K562 (cell line): ENCODE results near the gene MAST1. TPM values are rescaled to one million over a fixed set of nuclear protein-coding genes. Genes with fewer than 3 reads are reported as not detected.

Source experiments
- ATAC-seq: fragments of 200-7000 bp; cut with Tn5 transposase; 3 replicates; pipeline ENCODE4 v1.9.1; 2020; ENCODE audit warnings: moderate library complexity
- BruUV-seq: library from RNA; stranded (reverse); fragments of 400-500 nt; replicated peaks from 2 replicates; lab custom pipeline; 2021; lab: Mats Ljungman, UMichigan
- CTCF ChIA-PET: fragments of 300-600 bp; formaldehyde crosslinking; extraction: SDS; loops from one replicate; lab custom pipeline; 2021; ENCODE audit warnings: low intra/inter-chr PET ratio; lab: Yijun Ruan, JAX
- POLR2A ChIA-PET: fragments of 300-600, 350-650 bp; sonication (Branson Sonifier 250); formaldehyde crosslinking; extraction: SDS; loops from one replicate; lab custom pipeline; 2021; ENCODE audit warnings: antibody characterized with exemption, inconsistent platforms; lab: Yijun Ruan, JAX
- DNase-seq, 4 experiments: peaks; one replicate each; pipeline versions ENCODE4 v3.0.0 to v3.0.0-alpha.2; 2011 to 2018; ENCODE audit warnings: low spot score in 3 of 4, mixed read lengths in 3 of 4; ENCODE audit errors: extremely low read depth in 1 of 4
- FAIRE-seq: peaks from 2 replicates; lab custom pipeline; 2011; peaks lifted over from hg19 to GRCh38; lab: Jason Lieb, UNC
- H2AFZ ChIP-seq: 2 replicates; pipeline ENCODE4 v1.6.0; 2011; ENCODE audit warnings: low read depth, low read length, control low read depth, inconsistent platforms
- H3K27ac ChIP-seq: fragments of 200-600 bp; 3 replicates; pipeline ENCODE4 v1.8.0; 2011; ENCODE audit warnings: low read depth, mild to moderate bottlenecking, control low read depth, inconsistent platforms, low read length, moderate library complexity, mixed read lengths; ENCODE audit errors: extremely low read depth
- H3K27me3 ChIP-seq, 2 experiments: fragments of 300-600 bp in 1 of 2; 2 replicates in 1 of 2; 3 replicates in 1 of 2; pipeline versions ENCODE4 v1.6.0 to v1.8.0; 2011; ENCODE audit warnings: inconsistent platforms in 2 of 2, low read length in 2 of 2, mild to moderate bottlenecking in 1 of 2, mixed read lengths in 1 of 2, moderate library complexity in 1 of 2; ENCODE audit not compliant: control insufficient read depth in 2 of 2, insufficient read depth in 2 of 2
- H3K36me3 ChIP-seq: fragments of 300-600 bp; 3 replicates; pipeline ENCODE4 v1.8.0; 2011; ENCODE audit warnings: mild to moderate bottlenecking, low read length, inconsistent platforms; ENCODE audit not compliant: control insufficient read depth, insufficient read depth
- H3K4me1 ChIP-seq, 2 experiments: fragments of 200-600 bp in 1 of 2; replicated peaks in 1 of 2; 2 replicates in 1 of 2; 3 replicates in 1 of 2; pipeline versions ENCODE4 v1.5.1 to v1.8.0; 2011; ENCODE audit warnings: inconsistent platforms in 2 of 2, low read length in 2 of 2, mild to moderate bottlenecking in 1 of 2, mixed read lengths in 1 of 2, moderate library complexity in 1 of 2; ENCODE audit not compliant: control insufficient read depth in 2 of 2, insufficient read depth in 2 of 2
- H3K4me2 ChIP-seq: 2 replicates; pipeline ENCODE4 v1.6.1; 2011; ENCODE audit warnings: low read length, control low read depth, inconsistent platforms, mixed read lengths; ENCODE audit not compliant: insufficient read depth
- H3K4me3 ChIP-seq: fragments of 200-600 bp; sonication (generic), shearing (Covaris generic); 2 replicates; pipeline ENCODE4 v1.5.1; 2016; ENCODE audit warnings: control low read depth, inconsistent platforms
- H3K79me2 ChIP-seq: fragments of 200-600 bp; 3 replicates; pipeline ENCODE4 v1.8.0; 2011; ENCODE audit warnings: low read length, inconsistent platforms; ENCODE audit not compliant: control insufficient read depth, insufficient read depth
- H3K9ac ChIP-seq, 2 experiments: 2 replicates each; pipeline versions ENCODE4 v1.6.0 to v1.6.1; 2011; ENCODE audit warnings: low read depth in 2 of 2, low read length in 2 of 2, control low read depth in 1 of 2, inconsistent platforms in 1 of 2, mild to moderate bottlenecking in 1 of 2, mixed read lengths in 1 of 2; ENCODE audit not compliant: insufficient read depth in 1 of 2
- H3K9me1 ChIP-seq: one replicate; pipeline ENCODE4 v1.6.0; 2011; ENCODE audit warnings: inconsistent platforms, mild to moderate bottlenecking, low read length, moderate library complexity; ENCODE audit not compliant: control insufficient read depth, insufficient read depth
- H3K9me3 ChIP-seq: replicated peaks from 2 replicates; pipeline ENCODE4 v1.5.1; 2011; ENCODE audit warnings: low read depth, low read length, inconsistent platforms; ENCODE audit not compliant: control insufficient read depth, insufficient read depth
- H4K20me1 ChIP-seq: replicated peaks from 2 replicates; pipeline ENCODE4 v1.6.1; 2011; ENCODE audit warnings: low read length, inconsistent platforms, mixed read lengths; ENCODE audit not compliant: control insufficient read depth, insufficient read depth
- EHMT2 ChIP-seq: fragments of 450-650 bp; IDR thresholded peaks from 2 replicates; pipeline ENCODE4 v1.6.1; 2018; ENCODE audit warnings: antibody characterized with exemption
- FOXK1 ChIP-seq: sonication (generic); formaldehyde crosslinking; IDR thresholded peaks from 2 replicates; pipeline ENCODE4 v1.8.0; 2022; ENCODE audit warnings: missing genetic modification reagents, mild to moderate bottlenecking, borderline replicate concordance
- POLR2AphosphoS2 ChIP-seq: IDR thresholded peaks from 2 replicates; pipeline ENCODE4 v1.6.1; 2012; ENCODE audit warnings: low read length, improper control_type of control experiment
- POU5F1 ChIP-seq: fragments of 150-350 bp; IDR thresholded peaks from 2 replicates; pipeline ENCODE4 v1.6.1; 2014; ENCODE audit warnings: borderline replicate concordance, low read length, low read depth, mild to moderate bottlenecking; ENCODE audit not compliant: partially characterized antibody
- SP1 ChIP-seq: sonication (generic); formaldehyde crosslinking; IDR thresholded peaks from 2 replicates; pipeline ENCODE4 v1.8.1; 2022; ENCODE audit warnings: mild to moderate bottlenecking, missing genetic modification reagents
- YY1 ChIP-seq, 3 experiments: IDR thresholded peaks; 2 replicates each; pipeline ENCODE4 v1.6.1; 2011; ENCODE audit warnings: low read length in 2 of 3, mild to moderate bottlenecking in 2 of 3, moderate library complexity in 2 of 3, borderline replicate concordance in 1 of 3, control low read depth in 1 of 3, low read depth in 1 of 3; ENCODE audit not compliant: insufficient read depth in 3 of 3, insufficient replicate concordance in 2 of 3, control insufficient read depth in 1 of 3, insufficient read length in 1 of 3; ENCODE audit errors: extremely low read depth in 1 of 3
- ZBTB7A ChIP-seq: IDR thresholded peaks from 2 replicates; pipeline ENCODE4 v1.6.1; 2011; ENCODE audit warnings: low read depth, mild to moderate bottlenecking, low read length, moderate library complexity, borderline replicate concordance; ENCODE audit not compliant: control insufficient read depth
- WGBS: fragments of 100-300 bp; shearing (Covaris generic); methylation state at CpG from one replicate; pipeline ENCODE4 v1.1.6; 2016; ENCODE audit warnings: low coverage, mixed read lengths; ENCODE audit not compliant: insufficient coverage; ENCODE audit errors: missing lambda C conversion rate; 5-methylcytosine and 5-hydroxymethylcytosine counted together
- in situ Hi-C: fragments of 300-500 bp; cut with MboI; formaldehyde crosslinking; loops from 4 replicates; pipeline ENCODE4 v1.15.0; 2018; ENCODE audit warnings: inconsistent platforms, mixed read lengths
- intact Hi-C: fragments of 100-400 bp; cut with micrococcal nuclease; formaldehyde crosslinking; loops from 2 replicates; pipeline ENCODE4 v1.14.2; 2022
- polyA plus RNA-seq, 8 experiments: library from polyadenylated mRNA; depleted of rRNA in 4 of 8; stranded (reverse) in 5 of 8; unstranded in 3 of 8; fragments of >200 nt; fragmentation: Nextera tagmentation in 2 of 8; fragmentation: Illumina TruSeq in 1 of 8; extraction: Ambion mirVana in 2 of 8; extraction: Trizol in 1 of 8; gene quantifications; 2 replicates each; pipeline versions ENCODE4 v1.2.1 to v1.2.3, GENCODE V29; 2011 to 2014; ENCODE audit warnings: inconsistent platforms in 1 of 8, missing spikeins in 1 of 8
- total RNA-seq, 7 experiments: library from RNA; depleted of rRNA in 6 of 7; stranded (reverse); fragments of >200 nt in 6 of 7; fragmentation: Illumina TruSeq in 2 of 7; extraction: Trizol in 2 of 7; gene quantifications; 2 replicates each; pipeline versions ENCODE4 v1.2.1 to v1.2.3, GENCODE V29; 2011 to 2021; ENCODE audit warnings: low replicate concordance in 1 of 7

The MAST1 gene
- total and polyA plus RNA-seq, 9 of the 15 experiments (the other 6 are each of a cell fraction or from before 2014, with no cell fraction given): 0.48 to 10.3 (median 3.9) TPM

GRCh38 chr19:12893582-12893981, 55.3 kb downstream of the MAST1 start:
- Histone ChIP-seq H3K4me1 (peaks cover 4 to 44% of the 10 kb centered on the region in 2 experiments; a peak in 4 of 5 replicates), H3K9me1 (no peaks in the 10 kb centered on the region), H3K36me3 (peaks cover 52% of the 10 kb centered on the region; the same call in 2 of the 3 replicates), H3K79me2 (peaks cover 13% of the 10 kb centered on the region), H3K27ac (no peak overlapping the region), H3K4me2 (no peak overlapping the region), H4K20me1 (peaks cover 5% of the 10 kb centered on the region; the same call in 1 of the 2 replicates), H3K4me3 (no peak overlapping the region)
- no peak for FAIRE-seq
- POLR2A ChIA-PET: interaction anchor here (0.6 to 1.2 kb wide), 4 partner anchors 9 to 49 kb away, joined by 3 to 8 read pairs (median 4); no protein-coding TSS in a partner anchor
- DNase-seq: no peak
- in situ Hi-C loops: no loop called here
- 93% methylated on average over 5 of the region's 5 CpGs for WGBS
- no peak for ATAC-seq
- CTCF ChIA-PET: no interaction called here
- no peak for TF ChIP-seq POLR2AphosphoS2
- TF ChIP-seq, all 486 proteins: peak for 0
- Histone ChIP-seq H2AFZ (no peak overlapping the region), H3K27me3 (no peaks in the 10 kb centered on the region), H3K9me3 (no peaks in the 10 kb centered on the region), H3K9ac (peak overlapping the region in 1 of 2 experiments; percentile 65; a peak in 2 of 4 replicates)
- intact Hi-C loops: no loop called here
- BruUV-seq: no TSS peak

DNA sequence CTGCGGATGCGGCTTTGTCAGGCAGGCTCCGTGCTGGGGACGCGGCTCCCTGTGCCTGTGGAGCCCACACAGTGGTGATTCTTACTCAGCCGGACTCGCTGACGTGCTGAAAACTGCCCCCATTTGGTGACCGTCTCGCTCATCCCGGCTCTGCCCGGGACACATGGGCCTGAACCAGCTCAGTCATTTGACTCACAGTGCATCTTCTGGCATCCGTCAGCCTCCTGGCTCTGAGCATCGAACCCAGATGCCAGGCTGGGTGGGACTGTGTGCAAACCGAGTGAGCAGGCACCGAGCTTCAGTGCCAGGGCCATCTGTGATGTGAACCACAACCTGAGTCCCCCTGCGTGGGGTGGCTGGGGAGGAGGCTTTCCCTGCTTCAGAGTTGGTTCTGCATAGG, 58.1 kb downstream of the MAST1 start:
- intact Hi-C loops (no loop called here), in situ Hi-C loops (no loop called here)
- no peak overlapping the region for H3K4me2 ChIP-seq
- H2AFZ ChIP-seq: no peak overlapping the region
- H3K9me1 ChIP-seq: no peaks in the 10 kb centered on the region
- TF ChIP-seq YY1 (IDR thresholded peaks at IDR 0.05; ENCODE audit: borderline replicate concordance in 1 of 3, control insufficient read depth in 1 of 3, extremely low read depth in 1 of 3, insufficient read depth in 3 of 3, insufficient read length in 1 of 3, insufficient replicate concordance in 2 of 3, low read depth in 1 of 3, low read length in 2 of 3) (no peak), ZBTB7A (no peak), EHMT2 (no peak), FOXK1 (no peak), POU5F1 (no peak), SP1 (CRISPR knock-in tag) (no peak)
- peaks cover 70% of the 10 kb centered on the region; the same call in 2 of the 3 replicates for H3K36me3 ChIP-seq
- DNase-seq: no peak
- no peaks in the 10 kb centered on the region for H3K9me3 ChIP-seq
- WGBS: 97% methylated on average over 17 of the region's 17 CpGs
- H3K79me2 ChIP-seq: peaks cover 7% of the 10 kb centered on the region
- POLR2A ChIA-PET: interaction anchor here (0.6 to 1.7 kb wide), 4 partner anchors 12 to 43 kb away, joined by 3 to 6 read pairs (median 3); no protein-coding TSS in a partner anchor
- no peak for ATAC-seq
- no TSS peak for BruUV-seq
- H3K9ac ChIP-seq: peak overlapping the region in 1 of 2 experiments; percentile 54; a peak in 1 of 4 replicates
- peaks cover under 1% of the 10 kb centered on the region; the same call in 1 of the 2 replicates for H4K20me1 ChIP-seq
- no peak overlapping the region for H3K4me3 ChIP-seq
- peaks cover 0 to 27% of the 10 kb centered on the region in 2 experiments; a peak in 3 of 5 replicates for H3K4me1 ChIP-seq
- FAIRE-seq: no peak
- H3K27me3 ChIP-seq: no peaks in the 10 kb centered on the region
- CTCF ChIA-PET: no interaction called here
- H3K27ac ChIP-seq: no peak overlapping the region
